Activated CD4-positive, alpha-beta T cell treated with anti-CD3 and anti-CD28 coated beads for 36 hours (primary cell): ENCODE measurements around the gene LAMB4. TPM values are rescaled to one million over a fixed set of nuclear protein-coding genes. Genes with fewer than 3 reads are reported as not detected.

Source experiments
- ATAC-seq: fragments of 200-7000 bp; cut with Tn5 transposase; one replicate; pipeline ENCODE4 v1.10.0; 2021; ENCODE audit warnings: mild to moderate bottlenecking, moderate library complexity
- CTCF ChIA-PET: fragments of 350-600 bp; sonication (Branson Sonifier 250); formaldehyde crosslinking; loops from one replicate; lab custom pipeline; 2021; ENCODE audit warnings: antibody characterized with exemption; lab: Charles Lee
- POLR2A ChIA-PET: fragments of 350-600 bp; sonication (Branson Sonifier 250); formaldehyde crosslinking; loops from one replicate; lab custom pipeline; 2021; ENCODE audit warnings: antibody characterized with exemption, inconsistent platforms; lab: Charles Lee
- DNase-seq: peaks from one replicate; pipeline ENCODE4 v3.0.0-alpha.2; 2020
- H3K27ac Mint-ChIP-seq: one replicate; pipeline ENCODE4 v1.8.0; 2021; ENCODE audit warnings: mixed read lengths
- H3K27me3 Mint-ChIP-seq: one replicate; pipeline ENCODE4 v1.8.0; 2021; ENCODE audit warnings: mixed read lengths
- H3K36me3 Mint-ChIP-seq: one replicate; pipeline ENCODE4 v1.8.0; 2021; ENCODE audit warnings: low read depth, mixed read lengths
- H3K4me1 Mint-ChIP-seq: one replicate; pipeline ENCODE4 v1.8.0; 2021; ENCODE audit warnings: mixed read lengths
- H3K4me3 Mint-ChIP-seq: one replicate; pipeline ENCODE4 v1.8.0; 2021; ENCODE audit warnings: mild to moderate bottlenecking, moderate library complexity, mixed read lengths
- H3K9me3 Mint-ChIP-seq: one replicate; pipeline ENCODE4 v1.8.0; 2021; ENCODE audit warnings: low read depth, mixed read lengths
- intact Hi-C, 2 experiments: fragments of 100-400 bp; cut with DNase I in 1 of 2; cut with micrococcal nuclease in 1 of 2; formaldehyde crosslinking; loops; one replicate each; pipeline versions ENCODE4 v1.14.2 to v1.15.1; 2022 to 2024; cut with DNase I, micrococcal nuclease
- total RNA-seq, 2 experiments: library from RNA; stranded (reverse); gene quantifications; one replicate each; pipeline ENCODE4 v1.2.3, GENCODE V29; 2021

Gene LAMB4
- total RNA-seq, 2 experiments from 2014 or later: not detected

DNA sequence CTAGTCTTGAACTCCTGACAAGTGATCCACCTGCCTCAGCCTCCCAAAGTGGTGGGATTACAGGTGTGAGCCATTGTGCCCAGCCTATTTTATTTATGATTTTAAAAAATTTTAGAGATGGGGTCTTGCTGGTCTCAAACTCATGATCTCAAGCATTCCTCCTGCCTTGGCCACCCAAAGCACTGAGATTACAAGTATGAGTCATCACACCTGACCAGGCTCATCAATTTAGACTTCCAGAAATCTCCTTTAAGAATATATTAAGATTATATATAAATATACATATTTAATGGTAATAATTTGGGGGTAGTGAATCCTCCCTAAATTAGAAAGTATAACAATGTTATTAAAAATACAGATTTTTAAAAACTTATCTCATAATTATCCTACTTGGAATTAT lies 156.3 kb downstream of the LAMB4 start:
- H3K36me3 Mint-ChIP-seq: no peaks in the 10 kb centered on the region
- CTCF ChIA-PET: no interaction called here
- intact Hi-C loops: no loop called here

More for the DNA sequence above, 156.3 kb downstream of the LAMB4 start:
- Mint-ChIP-seq H3K4me1 (no peaks in the 10 kb centered on the region), H3K4me3 (no peak overlapping the region), H3K9me3 (no peaks in the 10 kb centered on the region), H3K27ac (no peak overlapping the region), H3K27me3 (peaks cover 2% of the 10 kb centered on the region)
- POLR2A ChIA-PET: no interaction called here
- ATAC-seq: no peak
- DNase-seq: no peak

Other genes starting within 250 kb of the LAMB4 start
- 100 to 1,000 TPM in 1 of 2 experiments, 10 to 100 TPM in 1; 71.4 to 101 TPM for gene DLD, start 239.2 kb downstream of the LAMB4 start, total RNA-seq
- under 1 TPM in 1 of 2 experiments, not detected in 1; 0.16 TPM for gene LAMB1, start 127.2 kb downstream of the LAMB4 start, total RNA-seq